SK-N-SH (cell line): ENCODE data around the gene TUT4. TPM values are rescaled to one million over a fixed set of nuclear protein-coding genes. Genes with fewer than 3 reads are reported as not detected.

ENCODE experiments used
- CTCF ChIA-PET: fragments of 300-600, 350-600 bp; formaldehyde crosslinking; extraction: SDS; loops from one replicate; lab custom pipeline; 2021; lab: Yijun Ruan, JAX
- POLR2A ChIA-PET: fragments of 350-600 bp; sonication (Branson Sonifier 250); formaldehyde crosslinking; extraction: SDS; loops from one replicate; lab custom pipeline; 2020; ENCODE audit warnings: antibody characterized with exemption, inconsistent platforms; lab: Yijun Ruan, JAX
- DNase-seq: peaks from one replicate; pipeline ENCODE4 v3.0.0; 2012
- H2AFZ ChIP-seq: fragments of 200-600 bp; sonication (generic); 2 replicates; pipeline ENCODE4 v1.8.1; 2016; ENCODE audit warnings: antibody characterized with exemption, mild to moderate bottlenecking, low read depth
- H3F3A ChIP-seq: fragments of 200-600 bp; sonication (generic); replicated peaks from 2 replicates; pipeline ENCODE3; 2016; ENCODE audit warnings: antibody characterized with exemption, mild to moderate bottlenecking; ENCODE audit not compliant: insufficient read depth
- H3K27ac ChIP-seq, 2 experiments: fragments of 200-500 bp in 1 of 2; fragments of 200-600 bp in 1 of 2; sonication (Bioruptor generic) in 1 of 2; sonication (generic), shearing (Covaris generic) in 1 of 2; 2 replicates each; pipeline versions ENCODE4 v1.5.1 to v1.6.1; 2014 to 2016; ENCODE audit warnings: low read depth in 2 of 2, inconsistent platforms in 1 of 2, low read length in 1 of 2, mild to moderate bottlenecking in 1 of 2, mixed read lengths in 1 of 2
- H3K27me3 ChIP-seq: fragments of 200-600 bp; sonication (generic), shearing (Covaris generic); 2 replicates; pipeline ENCODE4 v1.6.1; 2016; ENCODE audit warnings: mixed run types; ENCODE audit not compliant: insufficient read depth
- H3K36me3 ChIP-seq, 2 experiments: fragments of 200-500 bp in 1 of 2; fragments of 200-600 bp in 1 of 2; sonication (Bioruptor generic) in 1 of 2; sonication (generic) in 1 of 2; replicated peaks in 1 of 2; 2 replicates each; pipeline versions ENCODE3 to v1.5.1; 2014 to 2016; ENCODE audit warnings: low read length in 1 of 2, mild to moderate bottlenecking in 1 of 2; ENCODE audit not compliant: insufficient read depth in 2 of 2, control insufficient read depth in 1 of 2
- H3K4me1 ChIP-seq, 2 experiments: fragments of 200-500 bp in 1 of 2; fragments of 200-600 bp in 1 of 2; sonication (Bioruptor generic) in 1 of 2; sonication (generic), shearing (Covaris generic) in 1 of 2; 2 replicates each; pipeline versions ENCODE4 v1.5.1 to v1.6.1; 2014 to 2016; ENCODE audit warnings: low read depth in 1 of 2, low read length in 1 of 2, mixed run types in 1 of 2; ENCODE audit not compliant: insufficient read depth in 2 of 2, control insufficient read depth in 1 of 2
- H3K4me2 ChIP-seq: fragments of 200-600 bp; sonication (generic), shearing (Covaris generic); 2 replicates; pipeline ENCODE4 v1.6.1; 2017; ENCODE audit warnings: mixed run types
- H3K4me3 ChIP-seq, 2 experiments: fragments of 200-500 bp in 1 of 2; fragments of 200-600 bp in 1 of 2; sonication (Bioruptor generic) in 1 of 2; sonication (generic), shearing (Covaris generic) in 1 of 2; 2 replicates each; pipeline versions ENCODE4 v1.5.1 to v1.8.1; 2014 to 2016; ENCODE audit warnings: low read depth in 2 of 2, inconsistent platforms in 1 of 2, low read length in 1 of 2, mild to moderate bottlenecking in 1 of 2, mixed read lengths in 1 of 2, moderate library complexity in 1 of 2
- H3K79me2 ChIP-seq: fragments of 200-600 bp; sonication (generic); 2 replicates; pipeline ENCODE4 v1.8.1; 2017; ENCODE audit warnings: mild to moderate bottlenecking; ENCODE audit not compliant: insufficient read depth
- H3K9ac ChIP-seq: fragments of 200-600 bp; sonication (generic); 2 replicates; pipeline ENCODE4 v1.6.1; 2017; ENCODE audit warnings: mixed run types
- H3K9me2 ChIP-seq: fragments of 200-600 bp; sonication (generic); 2 replicates; pipeline ENCODE4 v1.6.1; 2017; ENCODE audit warnings: mixed run types
- H3K9me3 ChIP-seq: fragments of 200-600 bp; sonication (generic); 2 replicates; pipeline ENCODE4 v1.6.1; 2017; ENCODE audit warnings: mixed run types, mild to moderate bottlenecking, moderate library complexity
- H4K20me1 ChIP-seq: fragments of 200-600 bp; sonication (generic); 2 replicates; pipeline ENCODE4 v1.6.1; 2017; ENCODE audit warnings: mild to moderate bottlenecking, mixed run types; ENCODE audit not compliant: insufficient read depth
- CHD2 ChIP-seq: fragments of 150-350 bp; IDR thresholded peaks from 2 replicates; pipeline ENCODE4 v1.6.1; 2018; ENCODE audit warnings: low read length; ENCODE audit not compliant: partially characterized antibody
- ELF1 ChIP-seq: IDR thresholded peaks from 2 replicates; pipeline ENCODE4 v1.4.0; 2012
- EP300 ChIP-seq, 2 experiments: IDR thresholded peaks; 2 replicates each; pipeline versions ENCODE4 v1.4.0 to v1.6.1; 2012; ENCODE audit warnings: borderline replicate concordance in 1 of 2, low read depth in 1 of 2, low read length in 1 of 2
- EZH2phosphoT487 ChIP-seq: fragments of 200-600 bp; sonication (generic); IDR thresholded peaks from 2 replicates; pipeline ENCODE4 v1.6.1; 2017; ENCODE audit warnings: low read depth, mixed run types, mild to moderate bottlenecking, antibody characterized with exemption, moderate library complexity, borderline replicate concordance
- FOSL2 ChIP-seq: IDR thresholded peaks from 2 replicates; pipeline ENCODE4 v1.4.0; 2012; ENCODE audit warnings: low read depth, mild to moderate bottlenecking, moderate library complexity, borderline replicate concordance
- FOXJ3 ChIP-seq: sonication (generic); formaldehyde crosslinking; IDR thresholded peaks from 2 replicates; pipeline ENCODE4 v1.5.1; 2020; ENCODE audit warnings: mild to moderate bottlenecking, missing genetic modification reagents
- FOXM1 ChIP-seq: IDR thresholded peaks from 2 replicates; pipeline ENCODE4 v1.4.0; 2012; ENCODE audit warnings: low read depth, mild to moderate bottlenecking
- GABPA ChIP-seq: IDR thresholded peaks from 2 replicates; pipeline ENCODE4 v1.4.0; 2012; ENCODE audit warnings: low read depth, mild to moderate bottlenecking
- NRF1 ChIP-seq: IDR thresholded peaks from 2 replicates; pipeline ENCODE4 v1.6.1; 2012; ENCODE audit warnings: low read depth, mild to moderate bottlenecking, low read length
- POLR2AphosphoS5 ChIP-seq: IDR thresholded peaks from 2 replicates; pipeline ENCODE4 v1.6.1; 2012; ENCODE audit warnings: low read depth, low read length
- RCOR1 ChIP-seq: fragments of 150-350 bp; IDR thresholded peaks from 2 replicates; pipeline ENCODE4 v1.6.1; 2017; ENCODE audit warnings: antibody characterized with exemption, low read length
- RFX5 ChIP-seq: IDR thresholded peaks from 2 replicates; pipeline ENCODE4 v1.6.1; 2012; ENCODE audit warnings: mild to moderate bottlenecking, improper control_type of control experiment, low read length
- RXRA ChIP-seq: IDR thresholded peaks from 2 replicates; pipeline ENCODE4 v1.4.0; 2012; ENCODE audit warnings: low read depth, mild to moderate bottlenecking, borderline replicate concordance
- SIN3A ChIP-seq: IDR thresholded peaks from 2 replicates; pipeline ENCODE4 v1.6.1; 2012; ENCODE audit warnings: low read depth, mild to moderate bottlenecking, low read length, moderate library complexity, borderline replicate concordance
- SMC3 ChIP-seq: IDR thresholded peaks from 2 replicates; pipeline ENCODE4 v1.6.1; 2012; ENCODE audit warnings: low read depth, low read length, improper control_type of control experiment
- WGBS: methylation state at CpG from one replicate; pipeline ENCODE4 v1.1.6; 2017; ENCODE audit warnings: low lambda C conversion rate; 5-methylcytosine and 5-hydroxymethylcytosine counted together
- polyA plus RNA-seq, 3 experiments: library from polyadenylated mRNA; depleted of rRNA; stranded (reverse); fragments of >200 nt; gene quantifications; 2 replicates each; pipeline ENCODE4 v1.2.3, GENCODE V29; 2012
- TF ChIP-seq, protein P1 (sequence below): fragments of 150-350 bp; IDR thresholded peaks from 2 replicates; pipeline ENCODE4 v1.6.1; 2016; ENCODE audit warnings: mild to moderate bottlenecking, low read depth, low read length
- TF ChIP-seq, protein P2 (sequence below): IDR thresholded peaks from 2 replicates; pipeline ENCODE4 v1.4.0; 2012; ENCODE audit warnings: low read depth, borderline replicate concordance
- TF ChIP-seq, protein P3 (sequence below): IDR thresholded peaks from 2 replicates; pipeline ENCODE4 v1.4.0; 2012; ENCODE audit warnings: low read depth
- TF ChIP-seq, protein P4 (sequence below): IDR thresholded peaks from 2 replicates; pipeline ENCODE4 v1.6.1; 2012; ENCODE audit warnings: mild to moderate bottlenecking, low read depth, low read length, moderate library complexity

The TUT4 gene
- polyA plus RNA-seq, 1 of the 3 experiments (the other 2 are of a cell fraction): 28.3 TPM

DNA sequence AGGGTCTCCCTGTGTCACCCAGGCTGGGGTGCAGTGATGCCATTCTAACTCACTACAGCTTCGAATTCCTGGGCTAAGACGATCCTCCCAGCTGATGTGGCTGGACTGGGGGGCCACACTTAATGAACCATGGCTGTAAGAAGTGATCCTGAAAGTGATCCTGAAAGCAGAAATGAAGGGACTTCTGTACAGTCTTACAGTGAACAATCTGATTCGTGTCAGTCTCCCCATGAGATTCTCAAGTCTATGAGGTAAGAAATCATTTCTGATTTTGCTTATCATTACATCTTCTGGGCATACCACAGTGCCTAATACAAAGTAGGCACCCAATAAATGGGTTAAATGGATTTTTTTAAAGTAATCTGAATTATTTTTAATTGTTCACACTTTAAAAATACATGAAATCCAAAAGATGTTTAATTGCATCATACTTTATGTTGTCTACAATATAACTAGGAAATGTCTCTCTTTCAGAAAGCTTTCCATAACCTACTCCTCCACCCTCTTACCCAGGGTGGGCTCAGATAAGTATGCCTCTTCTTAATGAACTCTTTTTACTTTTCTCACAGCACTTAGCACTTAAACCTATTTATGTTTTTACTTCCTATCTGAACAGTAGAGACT lies 21.5 kb downstream of the TUT4 start:
- H3K4me1 ChIP-seq: no peaks in the 10 kb centered on the region; a peak in 1 of 4 replicates
- no peaks in the 10 kb centered on the region for H3K27me3 ChIP-seq
- no peak overlapping the region for H3K4me2 ChIP-seq
- peaks cover 0 to 20% of the 10 kb centered on the region in 2 experiments for H3K36me3 ChIP-seq
- H4K20me1 ChIP-seq: 0 out of 2 replicates have a peak, but pooled peaks cover 6% of the 10 kb centered on the region
- no peak overlapping the region for H3K9ac ChIP-seq
- no peak overlapping the region for H2AFZ ChIP-seq
- ChIA-PET POLR2A (no interaction called here), CTCF (no interaction called here)
- H3K27ac ChIP-seq: no peak overlapping the region
- TF ChIP-seq SMC3 (no peak), RFX5 (no peak), FOXM1 (no peak), NRF1 (no peak), SIN3A (no peak), POLR2AphosphoS5 (no peak)
- TF ChIP-seq, protein P1, sequence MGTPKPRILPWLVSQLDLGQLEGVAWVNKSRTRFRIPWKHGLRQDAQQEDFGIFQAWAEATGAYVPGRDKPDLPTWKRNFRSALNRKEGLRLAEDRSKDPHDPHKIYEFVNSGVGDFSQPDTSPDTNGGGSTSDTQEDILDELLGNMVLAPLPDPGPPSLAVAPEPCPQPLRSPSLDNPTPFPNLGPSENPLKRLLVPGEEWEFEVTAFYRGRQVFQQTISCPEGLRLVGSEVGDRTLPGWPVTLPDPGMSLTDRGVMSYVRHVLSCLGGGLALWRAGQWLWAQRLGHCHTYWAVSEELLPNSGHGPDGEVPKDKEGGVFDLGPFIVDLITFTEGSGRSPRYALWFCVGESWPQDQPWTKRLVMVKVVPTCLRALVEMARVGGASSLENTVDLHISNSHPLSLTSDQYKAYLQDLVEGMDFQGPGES: no peak
- TF ChIP-seq, protein P2, sequence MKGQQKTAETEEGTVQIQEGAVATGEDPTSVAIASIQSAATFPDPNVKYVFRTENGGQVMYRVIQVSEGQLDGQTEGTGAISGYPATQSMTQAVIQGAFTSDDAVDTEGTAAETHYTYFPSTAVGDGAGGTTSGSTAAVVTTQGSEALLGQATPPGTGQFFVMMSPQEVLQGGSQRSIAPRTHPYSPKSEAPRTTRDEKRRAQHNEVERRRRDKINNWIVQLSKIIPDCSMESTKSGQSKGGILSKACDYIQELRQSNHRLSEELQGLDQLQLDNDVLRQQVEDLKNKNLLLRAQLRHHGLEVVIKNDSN: no peak
- H3K4me3 ChIP-seq: no peak overlapping the region
- peaks cover 84% of the 10 kb centered on the region for H3K79me2 ChIP-seq
- H3F3A ChIP-seq: peaks cover 12% of the 10 kb centered on the region
- DNase-seq: no peak
- H3K9me2 ChIP-seq: peaks cover 3% of the 10 kb centered on the region; the same call in 1 of the 2 replicates
- peaks cover 13% of the 10 kb centered on the region for H3K9me3 ChIP-seq
- WGBS: 97% methylated on average over 3 of the region's 3 CpGs

DNA sequence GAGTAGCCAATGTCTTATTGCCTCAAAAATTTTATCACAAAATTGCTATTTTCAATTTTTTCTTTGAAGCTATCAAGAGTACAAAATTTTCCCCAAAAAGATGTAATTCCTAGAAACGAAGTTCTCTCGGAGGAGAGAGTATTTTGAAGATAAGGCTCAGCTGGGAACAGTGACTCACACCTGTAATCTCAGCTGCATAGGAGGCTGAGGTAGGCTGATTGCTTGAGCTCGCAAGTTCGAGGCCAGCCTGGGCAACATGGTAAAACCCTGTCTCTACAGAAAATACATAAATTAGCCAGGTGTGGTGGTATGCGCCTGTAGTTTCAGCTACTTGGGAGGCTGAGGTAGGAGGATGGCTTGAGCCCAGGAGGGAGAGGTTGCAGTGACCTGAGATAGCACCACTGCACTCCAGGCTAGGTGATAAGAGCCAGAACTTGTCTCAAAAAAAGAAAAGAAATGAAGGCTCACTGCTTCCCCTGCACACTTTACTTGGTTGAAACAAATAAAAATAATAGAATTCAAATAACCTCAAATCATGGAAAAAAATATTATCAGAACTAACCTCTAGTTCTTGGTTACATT lies 22.2 kb downstream of the TUT4 start:
- H3K27me3 ChIP-seq: no peaks in the 10 kb centered on the region
- H3K4me3 ChIP-seq: no peak overlapping the region
- peaks cover 2 to 15% of the 10 kb centered on the region in 2 experiments for H3K36me3 ChIP-seq
- no peaks in the 10 kb centered on the region for H3K9me2 ChIP-seq
- H4K20me1 ChIP-seq: 0 out of 2 replicates have a peak, but pooled peaks cover 6% of the 10 kb centered on the region
- POLR2A ChIA-PET: no interaction called here
- H3K79me2 ChIP-seq: peaks cover 77% of the 10 kb centered on the region
- H2AFZ ChIP-seq: no peak overlapping the region
- CTCF ChIA-PET: no interaction called here
- DNase-seq: no peak
- peaks cover 17% of the 10 kb centered on the region for H3F3A ChIP-seq
- H3K4me1 ChIP-seq: no peaks in the 10 kb centered on the region; a peak in 1 of 4 replicates
- WGBS: 93% methylated on average over 5 of the region's 5 CpGs
- H3K9ac ChIP-seq: no peak overlapping the region
- H3K9me3 ChIP-seq: peaks cover 6% of the 10 kb centered on the region; the same call in 1 of the 2 replicates
- no peak overlapping the region for H3K27ac ChIP-seq
- no peak overlapping the region for H3K4me2 ChIP-seq
- TF ChIP-seq SMC3: no peak
- no peak for TF ChIP-seq SIN3A
- TF ChIP-seq ELF1: no peak
- no peak for TF ChIP-seq EP300 (IDR thresholded peaks at IDR 0.05; ENCODE audit: borderline replicate concordance in 1 of 2, low read depth in 1 of 2, low read length in 1 of 2)
- TF ChIP-seq, protein P3, sequence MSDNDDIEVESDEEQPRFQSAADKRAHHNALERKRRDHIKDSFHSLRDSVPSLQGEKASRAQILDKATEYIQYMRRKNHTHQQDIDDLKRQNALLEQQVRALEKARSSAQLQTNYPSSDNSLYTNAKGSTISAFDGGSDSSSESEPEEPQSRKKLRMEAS: no peak
- no peak for TF ChIP-seq POLR2AphosphoS5
- no peak for TF ChIP-seq FOXM1
- TF ChIP-seq RXRA: no peak
- no peak for TF ChIP-seq EZH2phosphoT487
- no peak for TF ChIP-seq GABPA
- no peak for TF ChIP-seq CHD2
- TF ChIP-seq, protein P4, sequence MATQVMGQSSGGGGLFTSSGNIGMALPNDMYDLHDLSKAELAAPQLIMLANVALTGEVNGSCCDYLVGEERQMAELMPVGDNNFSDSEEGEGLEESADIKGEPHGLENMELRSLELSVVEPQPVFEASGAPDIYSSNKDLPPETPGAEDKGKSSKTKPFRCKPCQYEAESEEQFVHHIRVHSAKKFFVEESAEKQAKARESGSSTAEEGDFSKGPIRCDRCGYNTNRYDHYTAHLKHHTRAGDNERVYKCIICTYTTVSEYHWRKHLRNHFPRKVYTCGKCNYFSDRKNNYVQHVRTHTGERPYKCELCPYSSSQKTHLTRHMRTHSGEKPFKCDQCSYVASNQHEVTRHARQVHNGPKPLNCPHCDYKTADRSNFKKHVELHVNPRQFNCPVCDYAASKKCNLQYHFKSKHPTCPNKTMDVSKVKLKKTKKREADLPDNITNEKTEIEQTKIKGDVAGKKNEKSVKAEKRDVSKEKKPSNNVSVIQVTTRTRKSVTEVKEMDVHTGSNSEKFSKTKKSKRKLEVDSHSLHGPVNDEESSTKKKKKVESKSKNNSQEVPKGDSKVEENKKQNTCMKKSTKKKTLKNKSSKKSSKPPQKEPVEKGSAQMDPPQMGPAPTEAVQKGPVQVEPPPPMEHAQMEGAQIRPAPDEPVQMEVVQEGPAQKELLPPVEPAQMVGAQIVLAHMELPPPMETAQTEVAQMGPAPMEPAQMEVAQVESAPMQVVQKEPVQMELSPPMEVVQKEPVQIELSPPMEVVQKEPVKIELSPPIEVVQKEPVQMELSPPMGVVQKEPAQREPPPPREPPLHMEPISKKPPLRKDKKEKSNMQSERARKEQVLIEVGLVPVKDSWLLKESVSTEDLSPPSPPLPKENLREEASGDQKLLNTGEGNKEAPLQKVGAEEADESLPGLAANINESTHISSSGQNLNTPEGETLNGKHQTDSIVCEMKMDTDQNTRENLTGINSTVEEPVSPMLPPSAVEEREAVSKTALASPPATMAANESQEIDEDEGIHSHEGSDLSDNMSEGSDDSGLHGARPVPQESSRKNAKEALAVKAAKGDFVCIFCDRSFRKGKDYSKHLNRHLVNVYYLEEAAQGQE: no peak
- no peak for TF ChIP-seq RCOR1
- TF ChIP-seq, protein P2: no peak
- no peak for TF ChIP-seq FOSL2
- TF ChIP-seq FOXJ3 (CRISPR knock-in tag): no peak
